ENCODE data around the gene CASK. TPM values are rescaled to one million over a fixed set of nuclear protein-coding genes. Genes with fewer than 3 reads are reported as not detected.

The CASK gene
- total RNA-seq, 1 experiment from 2014 or later = 33.5 TPM

- TF ChIP-seq CTCF (conservative IDR thresholded peaks at IDR 0.05; ENCODE audit: low read depth, low read length) (no peak), EZH2 (IDR thresholded peaks at IDR 0.05; ENCODE audit: borderline replicate concordance, low read depth, low read length, poor library complexity, severe bottlenecking) (no peak)
- H3K4me3 ChIP-seq (ENCODE audit: low read depth, low read length, poor library complexity, severe bottlenecking) = no peak overlapping the region
- H3K9me3 ChIP-seq (ENCODE audit: low read depth, low read length, poor library complexity, severe bottlenecking) = no peaks in the 10 kb centered on the region
- POLR2A ChIA-PET (ENCODE audit: low non-redundant PET) = no interaction called here
- BruUV-seq (replicated peaks) = no TSS peak
- no peaks in the 10 kb centered on the region for H3K4me1 ChIP-seq (ENCODE audit: insufficient read depth, low read length, poor library complexity, severe bottlenecking)
- no peaks in the 10 kb centered on the region for H3K27me3 ChIP-seq (replicated peaks; ENCODE audit: insufficient read depth, low read depth, low read length, poor library complexity)
- H3K36me3 ChIP-seq (ENCODE audit: insufficient read depth, low read length, poor library complexity, severe bottlenecking) = no peaks in the 10 kb centered on the region
- H3K27ac ChIP-seq (ENCODE audit: low read depth, low read length, poor library complexity, severe bottlenecking) = no peak overlapping the region
- intact Hi-C loops (cut with micrococcal nuclease; ENCODE audit: unreplicated experiment) = loop anchor here (10.0 kb wide), 1 partner anchor 177 kb away; no protein-coding TSS in a partner anchor
- DNase-seq (ENCODE audit: low spot score) = no peak
- CTCF ChIA-PET = no interaction called here
Measured at GRCh38 chrX:41732260-41732659, 191.1 kb downstream of the CASK start.

- Histone ChIP-seq H3K4me1 (ENCODE audit: insufficient read depth, low read length, poor library complexity, severe bottlenecking) (no peaks in the 10 kb centered on the region), H3K27me3 (replicated peaks; ENCODE audit: insufficient read depth, low read depth, low read length, poor library complexity) (no peaks in the 10 kb centered on the region), H3K9me3 (ENCODE audit: low read depth, low read length, poor library complexity, severe bottlenecking) (no peaks in the 10 kb centered on the region), H3K36me3 (ENCODE audit: insufficient read depth, low read length, poor library complexity, severe bottlenecking) (no peaks in the 10 kb centered on the region), H3K4me3 (ENCODE audit: low read depth, low read length, poor library complexity, severe bottlenecking) (no peak overlapping the region), H3K27ac (ENCODE audit: low read depth, low read length, poor library complexity, severe bottlenecking) (no peak overlapping the region)
- intact Hi-C loops (cut with micrococcal nuclease; ENCODE audit: unreplicated experiment) = loop anchor here (10.0 kb wide), 1 partner anchor 175 kb away; no protein-coding TSS in a partner anchor
- TF ChIP-seq CTCF (conservative IDR thresholded peaks at IDR 0.05; ENCODE audit: low read depth, low read length) (no peak), EZH2 (IDR thresholded peaks at IDR 0.05; ENCODE audit: borderline replicate concordance, low read depth, low read length, poor library complexity, severe bottlenecking) (no peak)
- ChIA-PET POLR2A (ENCODE audit: low non-redundant PET) (no interaction called here), CTCF (no interaction called here)
- BruUV-seq (replicated peaks) = no TSS peak
- no peak for DNase-seq (ENCODE audit: low spot score)
Measured at GRCh38 chrX:41730081-41730480, 193.3 kb downstream of the CASK start.

- Histone ChIP-seq H3K27ac (ENCODE audit: low read depth, low read length, poor library complexity, severe bottlenecking) (no peak overlapping the region), H3K9me3 (ENCODE audit: low read depth, low read length, poor library complexity, severe bottlenecking) (no peaks in the 10 kb centered on the region), H3K27me3 (replicated peaks; ENCODE audit: insufficient read depth, low read depth, low read length, poor library complexity) (no peaks in the 10 kb centered on the region), H3K4me3 (ENCODE audit: low read depth, low read length, poor library complexity, severe bottlenecking) (no peak overlapping the region), H3K36me3 (ENCODE audit: insufficient read depth, low read length, poor library complexity, severe bottlenecking) (no peaks in the 10 kb centered on the region), H3K4me1 (ENCODE audit: insufficient read depth, low read length, poor library complexity, severe bottlenecking) (no peaks in the 10 kb centered on the region)
- TF ChIP-seq CTCF (conservative IDR thresholded peaks at IDR 0.05; ENCODE audit: low read depth, low read length) (no peak), EZH2 (IDR thresholded peaks at IDR 0.05; ENCODE audit: borderline replicate concordance, low read depth, low read length, poor library complexity, severe bottlenecking) (no peak)
- ChIA-PET CTCF (no interaction called here), POLR2A (ENCODE audit: low non-redundant PET) (no interaction called here)
- BruUV-seq (replicated peaks) = no TSS peak
- intact Hi-C loops (cut with micrococcal nuclease; ENCODE audit: unreplicated experiment) = no loop called here
- no peak for DNase-seq (ENCODE audit: low spot score)
Measured at GRCh38 chrX:41728125-41728524, 195.2 kb downstream of the CASK start.

Measured in A673 (cell line).